Activated effector memory CD4-positive, alpha-beta T cell treated with anti-CD3 and anti-CD28 coated beads, Interleukin-2, amount 50 U/mL, for 16 hours (primary cell): ENCODE data around the gene KCNC3.
"Not testable (repeated sequence)": the region's sequence is repeated elsewhere in the genome, so short reads cannot be mapped to it uniquely, and the experiment has no call there.

Experiments used
- DNase-seq: peaks from one replicate; pipeline ENCODE4 v3.0.0-alpha.2; 2020

The KCNC3 gene

GRCh38 chr19:50352242-50352641 lies 23.1 kb upstream of the KCNC3 start:
- no peak for DNase-seq

GRCh38 chr19:50349277-50350057 lies 20.3 kb upstream of the KCNC3 start:
- DNase-seq = no peak

GRCh38 chr19:50347089-50347581 lies 18.0 kb upstream of the KCNC3 start:
- DNase-seq = peak; percentile 77

- DNase-seq = no peak
These were observed 15.6 kb upstream of the KCNC3 start for GRCh38 chr19:50344661-50345318.

GRCh38 chr19:50341091-50341564 lies 12.0 kb upstream of the KCNC3 start:
- no peak for DNase-seq

- no peak for DNase-seq
These were observed 11.2 kb upstream of the KCNC3 start for GRCh38 chr19:50340331-50340730.

GRCh38 chr19:50337031-50337430 lies 7.9 kb upstream of the KCNC3 start:
- not testable (repeated sequence) for DNase-seq

DNA sequence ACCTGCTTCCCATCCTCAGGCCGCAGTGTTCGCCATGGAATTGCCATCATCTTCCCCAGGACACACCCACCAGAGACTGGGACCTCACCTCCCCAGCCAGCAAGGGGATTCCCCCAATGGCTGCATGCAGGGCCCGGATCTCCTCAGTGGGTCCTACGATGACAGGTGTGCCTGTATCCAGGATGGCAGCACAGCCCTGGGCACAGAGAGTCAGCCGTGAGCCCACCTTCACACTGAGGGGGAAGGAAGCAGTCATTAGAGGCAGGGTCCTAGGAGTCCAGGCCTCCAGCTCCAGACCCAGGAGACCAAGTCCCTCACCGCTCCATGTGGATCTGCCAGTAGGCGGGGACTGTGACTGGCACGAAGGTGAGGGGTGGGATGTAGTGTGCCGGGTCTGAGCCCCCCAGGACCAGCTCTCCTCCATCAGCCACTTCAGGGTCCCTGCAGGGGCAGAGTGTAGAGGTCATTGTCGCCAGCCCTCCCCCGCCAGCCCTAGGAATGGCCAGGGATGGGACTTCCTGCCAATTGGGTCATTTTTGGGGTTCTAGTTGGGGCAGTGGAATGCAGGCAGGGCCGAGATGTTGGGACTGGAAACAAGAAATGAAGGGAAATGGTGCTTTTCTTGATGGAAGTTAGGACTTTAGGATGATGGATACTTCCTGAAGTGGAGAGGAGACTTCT lies 5.7 kb upstream of the KCNC3 start:
- DNase-seq = no peak

DNA sequence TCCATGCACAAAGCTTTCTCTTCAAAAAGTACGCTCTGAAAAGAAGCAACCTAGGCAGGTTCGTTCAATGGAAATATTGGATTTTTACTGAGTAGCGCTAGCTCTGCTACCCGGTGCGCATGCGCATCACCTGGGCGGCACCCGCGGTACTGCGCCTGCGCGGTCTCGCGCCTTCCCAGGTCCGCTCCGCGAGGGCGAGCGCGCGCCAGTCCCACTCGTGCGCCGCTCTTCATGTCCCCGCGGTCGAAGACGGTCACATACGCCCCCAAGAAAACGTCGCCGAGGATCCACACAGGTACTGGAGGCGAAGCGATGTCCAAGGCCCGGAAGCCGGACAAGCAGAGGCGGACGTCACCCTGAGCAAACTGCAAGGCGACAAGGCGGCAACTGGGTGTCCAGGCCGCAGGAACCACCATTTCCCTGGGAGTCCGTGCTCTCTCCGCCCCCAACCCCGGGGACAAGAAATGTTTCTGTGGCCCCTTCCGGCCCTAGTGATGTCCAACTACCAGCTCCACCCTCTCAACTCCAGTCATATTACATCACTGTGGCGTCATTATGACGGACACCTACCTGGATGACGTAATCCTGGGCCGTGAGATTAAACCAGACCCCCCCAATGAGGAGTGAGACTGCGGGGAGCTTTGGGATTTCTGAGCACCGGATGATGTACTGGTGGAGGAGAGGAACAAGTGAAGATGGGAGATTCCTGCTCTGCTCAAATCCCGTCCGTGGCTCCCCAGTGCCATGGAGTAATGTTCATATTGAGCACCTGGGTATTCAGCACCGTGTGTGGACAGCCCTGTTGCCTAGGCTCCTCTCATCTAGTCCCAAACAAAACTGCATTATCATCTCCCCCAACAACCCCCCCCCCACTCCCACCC lies 4.8 kb upstream of the KCNC3 start:
- DNase-seq = peak; percentile 95

DNA sequence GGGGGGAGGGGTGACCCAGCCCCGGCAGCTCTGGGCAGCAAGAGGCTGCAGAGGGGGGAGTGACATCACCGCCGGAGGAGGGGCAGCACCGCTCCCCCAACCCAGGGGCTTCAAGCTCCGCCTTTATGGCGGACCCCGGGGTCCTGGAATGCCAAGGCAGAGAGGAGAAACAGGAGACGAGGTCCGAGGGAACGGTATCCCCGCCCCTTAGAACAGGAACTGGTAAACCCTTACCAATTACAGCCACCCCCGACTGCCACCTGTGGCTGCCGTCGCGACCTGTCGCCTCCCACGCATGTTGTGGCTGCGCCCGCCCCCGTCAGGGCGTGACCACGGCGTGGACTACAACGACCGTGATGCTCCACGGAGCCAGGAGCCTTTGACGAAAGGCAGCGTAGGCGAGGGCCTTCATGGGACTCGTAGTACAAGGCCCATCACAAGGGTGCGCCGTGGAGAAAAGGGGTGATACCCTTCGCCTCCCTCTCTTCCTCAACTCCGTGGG lies 4.1 kb upstream of the KCNC3 start:
- peak; percentile 98 for DNase-seq

DNA sequence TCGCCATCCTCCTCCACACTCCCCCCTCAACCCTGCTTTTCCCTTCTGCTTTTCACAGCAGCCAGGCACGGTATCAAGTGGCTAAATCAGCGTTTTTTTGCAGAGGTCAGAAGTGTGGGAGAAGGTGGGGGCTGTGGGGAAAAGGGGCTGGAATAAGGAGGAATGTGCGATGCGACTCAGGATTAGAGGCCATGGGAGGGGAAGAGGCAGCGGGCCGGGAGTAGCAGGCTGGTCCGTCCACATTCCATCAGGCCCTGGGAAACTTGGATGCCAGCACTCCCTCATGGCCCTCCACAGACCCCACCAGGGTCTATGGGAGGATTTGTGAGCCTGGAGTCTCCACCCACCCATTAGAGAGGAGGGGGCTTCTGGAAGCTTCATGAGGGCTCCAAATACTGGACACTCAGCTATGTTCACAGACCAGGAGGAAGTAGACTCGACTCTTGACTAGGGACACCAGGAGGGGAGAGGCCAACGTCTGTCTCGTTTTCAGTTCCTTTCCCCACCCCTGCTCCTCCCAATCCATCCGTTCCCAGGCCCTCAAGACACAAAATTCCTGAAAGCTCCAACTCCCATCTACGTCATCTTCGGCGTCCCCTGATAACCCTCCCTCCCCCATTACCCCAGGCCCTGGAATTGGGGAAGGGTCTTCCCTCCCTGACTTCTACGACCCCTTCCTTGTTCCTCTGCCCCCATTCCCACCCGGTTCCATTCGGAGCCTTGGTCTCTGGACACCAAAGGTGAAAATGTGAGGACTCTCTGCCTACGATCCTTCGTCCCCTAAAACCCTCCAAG lies 3.3 kb upstream of the KCNC3 start:
- no peak for DNase-seq

DNA sequence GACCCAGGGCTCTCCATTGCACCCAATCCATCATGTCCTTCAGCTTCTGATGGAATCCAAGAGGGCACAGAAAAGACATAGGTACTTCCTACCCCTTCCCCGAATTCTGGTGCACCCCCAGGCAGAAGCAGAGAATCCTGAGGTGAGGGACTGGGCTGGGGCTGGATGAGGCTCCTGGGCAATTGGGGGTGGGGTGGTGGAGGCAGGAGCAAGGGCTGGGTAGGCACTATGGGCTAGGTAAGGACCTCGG lies 2.7 kb upstream of the KCNC3 start:
- DNase-seq = no peak

DNA sequence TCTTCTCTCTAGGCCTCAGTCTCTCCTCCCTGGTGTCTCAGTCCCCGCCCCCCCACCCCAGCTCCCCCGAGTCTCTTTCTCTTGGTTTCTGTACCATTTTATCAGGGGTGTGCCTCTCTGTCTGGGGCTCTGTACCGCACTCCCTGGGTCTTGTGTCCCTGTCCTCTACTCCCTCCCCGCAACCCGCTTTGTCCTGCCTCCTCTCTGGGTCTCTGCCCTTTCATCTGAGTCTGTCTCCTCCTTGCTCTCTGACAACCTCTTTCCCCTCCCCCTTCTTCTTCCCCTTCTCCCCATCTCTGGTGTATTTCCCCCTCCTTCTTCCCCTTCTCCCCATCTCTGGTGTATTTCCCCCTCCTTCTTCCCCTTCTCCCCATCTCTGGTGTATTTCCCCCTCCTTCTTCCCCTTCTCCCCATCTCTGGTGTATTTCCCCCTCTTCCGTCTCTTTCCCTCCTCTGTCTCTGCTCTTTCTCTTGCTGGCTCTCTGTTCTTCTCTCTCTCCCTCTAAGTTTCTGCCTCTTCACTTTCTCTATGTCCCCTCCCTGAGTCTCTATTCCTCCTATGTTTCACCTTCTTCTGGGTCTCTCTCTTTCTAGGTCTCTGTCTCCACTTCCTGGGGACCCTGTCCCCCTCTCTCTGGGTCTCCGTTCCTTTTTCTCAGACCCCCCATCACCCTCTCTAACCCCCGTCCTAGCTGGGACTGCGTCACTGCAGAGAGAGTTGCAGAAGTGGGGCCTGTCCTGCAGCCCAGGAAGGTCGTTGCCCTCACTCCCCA lies 2.2 kb upstream of the KCNC3 start:
- DNase-seq = no peak

DNA sequence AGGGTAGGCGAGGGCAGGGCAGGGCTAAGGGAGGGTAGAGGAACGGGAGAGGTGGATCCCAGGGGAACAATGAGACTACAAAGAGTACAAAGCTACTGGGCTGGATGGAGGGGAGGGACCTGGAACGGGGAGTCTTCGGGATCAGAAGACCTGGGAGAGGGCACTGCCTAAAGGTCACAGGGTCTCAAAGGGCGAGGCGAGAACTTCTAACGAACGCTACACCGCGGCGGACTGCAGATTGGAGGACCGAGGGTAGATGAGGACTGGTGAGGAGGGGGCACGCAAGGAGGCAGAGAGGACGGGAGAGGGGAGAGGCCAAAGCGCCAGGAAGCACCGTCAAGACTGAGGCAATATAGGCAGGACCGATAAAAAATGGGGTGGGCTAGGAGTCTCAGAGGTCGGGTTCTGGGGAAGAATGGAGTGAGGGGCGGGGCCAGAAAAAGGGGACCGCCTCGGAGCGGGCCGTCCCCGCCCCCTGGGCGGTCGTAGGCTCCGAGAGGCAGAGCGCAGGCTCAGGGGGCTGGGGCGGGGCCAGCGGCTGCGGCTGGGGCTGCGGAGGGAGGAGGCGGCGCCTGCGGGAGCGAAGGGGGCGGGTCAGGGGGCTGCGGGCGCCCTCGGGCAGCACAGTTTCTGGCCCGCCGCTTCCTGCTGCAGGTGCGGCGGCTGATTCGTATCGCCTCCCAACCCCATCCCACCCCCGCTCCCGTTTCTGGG lies 1.3 kb upstream of the KCNC3 start:
- DNase-seq = peak; percentile 94

DNA sequence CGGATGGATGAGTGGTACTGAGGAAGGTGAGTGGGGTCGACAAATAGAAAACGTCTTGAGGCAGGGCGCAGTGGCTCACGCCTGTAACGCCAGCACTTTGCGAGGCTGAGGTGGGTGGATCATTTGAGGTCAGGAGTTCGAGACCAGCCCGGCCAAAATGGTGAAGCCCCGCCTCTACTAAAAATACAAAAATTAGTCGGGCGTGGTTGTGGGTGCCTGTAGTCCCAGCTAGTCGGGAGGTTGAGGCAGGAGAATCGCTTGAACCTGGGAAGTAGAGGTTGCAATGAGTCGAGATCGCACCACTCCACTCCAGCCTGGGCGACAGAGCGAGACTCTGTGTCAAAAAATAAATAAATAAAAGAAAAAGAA lies 733 bp upstream of the KCNC3 start:
- not testable (repeated sequence) for DNase-seq

- no peak for DNase-seq
These were observed 368 bp downstream of the KCNC3 start for GRCh38 chr19:50328873-50329145.

DNA sequence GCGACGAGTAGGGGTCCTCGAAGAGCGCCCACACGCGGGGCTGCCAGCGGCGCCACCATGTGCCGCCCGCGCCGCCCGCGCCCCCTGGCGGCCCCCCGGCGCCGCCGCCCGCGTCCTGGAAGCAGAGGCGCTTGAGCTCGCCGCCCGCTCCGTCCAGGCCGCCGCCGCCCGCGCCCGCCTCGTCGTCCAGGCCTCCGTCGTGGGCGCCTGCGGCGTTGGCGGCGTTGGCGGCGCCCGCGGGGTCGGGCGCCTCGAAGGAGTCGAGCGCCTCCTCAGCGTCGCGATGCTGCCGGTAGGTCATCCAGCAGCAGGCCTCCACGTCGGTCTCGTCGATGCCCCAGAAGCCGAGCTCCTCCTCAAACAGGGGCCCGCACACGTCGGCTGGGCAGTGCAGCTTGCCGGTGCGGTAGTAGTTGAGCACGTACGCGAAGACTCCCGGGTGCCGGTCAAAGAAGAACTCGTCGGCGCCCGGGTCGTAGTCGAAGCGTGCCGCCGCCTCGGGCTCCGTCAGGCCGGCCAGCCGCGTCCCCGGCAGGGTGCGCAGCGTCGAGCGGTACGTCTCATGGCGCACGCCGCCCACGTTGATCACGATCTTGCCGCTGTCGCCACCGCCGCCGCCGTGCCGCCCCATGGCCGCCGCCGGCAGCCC lies 829 bp downstream of the KCNC3 start:
- no peak for DNase-seq

- DNase-seq = peak; percentile 50
These were observed 1.5 kb downstream of the KCNC3 start for GRCh38 chr19:50327461-50328223.

DNA sequence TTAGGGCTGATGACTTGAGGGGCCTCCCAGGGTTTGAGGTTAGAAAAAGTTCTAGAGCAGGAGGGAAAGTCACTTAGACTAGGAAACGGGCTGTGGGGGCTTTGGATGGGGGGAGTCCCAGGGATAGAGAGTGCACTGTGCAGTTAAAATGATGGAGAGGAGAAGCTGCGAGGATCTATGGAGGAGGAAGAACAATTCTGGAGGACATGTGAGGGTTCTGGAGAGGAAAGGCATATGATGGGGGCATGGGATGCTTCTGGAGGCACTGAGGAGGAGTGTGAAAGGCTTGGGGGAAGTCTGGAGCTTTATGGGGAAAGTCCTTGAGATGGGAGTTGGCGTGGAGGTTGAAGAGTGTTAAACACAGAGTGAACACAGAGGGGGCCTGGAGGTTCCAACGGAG lies 2.2 kb downstream of the KCNC3 start:
- no peak for DNase-seq
